ENCODE results near the gene KRTAP2-4.
"Not testable (repeated sequence)": the region's sequence is repeated elsewhere in the genome, so short reads cannot be mapped to it uniquely, and the experiment has no call there.

DNA sequence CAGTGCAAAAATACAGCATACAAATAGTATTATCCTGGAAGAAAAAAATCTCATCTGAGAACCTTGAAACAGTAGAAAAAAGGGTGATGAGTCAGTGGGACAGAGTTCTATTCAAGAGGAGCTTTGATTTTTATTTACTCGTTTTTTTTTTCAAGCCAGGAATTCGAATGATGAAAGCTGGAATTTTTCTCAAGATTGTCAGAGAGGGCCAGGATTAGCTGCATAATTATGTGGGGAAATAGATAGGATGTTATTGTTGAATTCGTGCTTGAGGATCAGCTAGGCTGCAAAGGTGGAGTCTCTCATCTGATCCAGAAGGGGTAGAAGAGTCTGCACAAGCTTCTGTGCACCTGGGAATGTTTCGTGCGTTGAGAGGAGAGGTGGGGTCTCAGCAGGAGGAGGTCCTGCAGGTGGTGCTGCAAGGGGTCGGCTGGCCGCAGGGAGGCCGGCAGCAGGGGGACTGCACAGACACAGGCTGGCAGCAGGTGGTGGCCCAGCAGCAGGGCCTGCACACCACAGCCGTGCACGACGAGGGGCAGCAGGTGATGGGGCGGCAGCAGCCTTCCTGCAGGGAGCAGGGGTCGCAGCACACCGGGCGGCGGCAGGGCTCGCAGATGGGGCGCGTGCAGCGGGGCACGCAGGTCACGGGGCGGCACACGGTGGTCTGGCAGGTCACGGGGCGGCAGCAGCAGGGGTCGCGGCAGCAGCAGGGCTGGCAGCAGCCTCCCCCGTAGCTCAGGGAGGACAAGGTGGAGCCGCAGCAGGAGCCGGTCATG is 6.2 kb downstream of the KRTAP2-4 start:
- TF ChIP-seq, protein P1, sequence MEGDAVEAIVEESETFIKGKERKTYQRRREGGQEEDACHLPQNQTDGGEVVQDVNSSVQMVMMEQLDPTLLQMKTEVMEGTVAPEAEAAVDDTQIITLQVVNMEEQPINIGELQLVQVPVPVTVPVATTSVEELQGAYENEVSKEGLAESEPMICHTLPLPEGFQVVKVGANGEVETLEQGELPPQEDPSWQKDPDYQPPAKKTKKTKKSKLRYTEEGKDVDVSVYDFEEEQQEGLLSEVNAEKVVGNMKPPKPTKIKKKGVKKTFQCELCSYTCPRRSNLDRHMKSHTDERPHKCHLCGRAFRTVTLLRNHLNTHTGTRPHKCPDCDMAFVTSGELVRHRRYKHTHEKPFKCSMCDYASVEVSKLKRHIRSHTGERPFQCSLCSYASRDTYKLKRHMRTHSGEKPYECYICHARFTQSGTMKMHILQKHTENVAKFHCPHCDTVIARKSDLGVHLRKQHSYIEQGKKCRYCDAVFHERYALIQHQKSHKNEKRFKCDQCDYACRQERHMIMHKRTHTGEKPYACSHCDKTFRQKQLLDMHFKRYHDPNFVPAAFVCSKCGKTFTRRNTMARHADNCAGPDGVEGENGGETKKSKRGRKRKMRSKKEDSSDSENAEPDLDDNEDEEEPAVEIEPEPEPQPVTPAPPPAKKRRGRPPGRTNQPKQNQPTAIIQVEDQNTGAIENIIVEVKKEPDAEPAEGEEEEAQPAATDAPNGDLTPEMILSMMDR (IDR thresholded peaks at IDR 0.05 in 2 of 3, conservative IDR thresholded peaks at IDR 0.05 in 1 of 3; ENCODE audit: borderline replicate concordance in 1 of 3, insufficient read depth in 1 of 3, low read depth in 2 of 3, low read length in 2 of 3), result not testable (repeated sequence)
- TF ChIP-seq EZH2 (IDR thresholded peaks at IDR 0.05); ZFX (IDR thresholded peaks at IDR 0.05); EGR1 (IDR thresholded peaks at IDR 0.05; ENCODE audit: low read depth): not testable (repeated sequence)
- TF ChIP-seq, protein P2, sequence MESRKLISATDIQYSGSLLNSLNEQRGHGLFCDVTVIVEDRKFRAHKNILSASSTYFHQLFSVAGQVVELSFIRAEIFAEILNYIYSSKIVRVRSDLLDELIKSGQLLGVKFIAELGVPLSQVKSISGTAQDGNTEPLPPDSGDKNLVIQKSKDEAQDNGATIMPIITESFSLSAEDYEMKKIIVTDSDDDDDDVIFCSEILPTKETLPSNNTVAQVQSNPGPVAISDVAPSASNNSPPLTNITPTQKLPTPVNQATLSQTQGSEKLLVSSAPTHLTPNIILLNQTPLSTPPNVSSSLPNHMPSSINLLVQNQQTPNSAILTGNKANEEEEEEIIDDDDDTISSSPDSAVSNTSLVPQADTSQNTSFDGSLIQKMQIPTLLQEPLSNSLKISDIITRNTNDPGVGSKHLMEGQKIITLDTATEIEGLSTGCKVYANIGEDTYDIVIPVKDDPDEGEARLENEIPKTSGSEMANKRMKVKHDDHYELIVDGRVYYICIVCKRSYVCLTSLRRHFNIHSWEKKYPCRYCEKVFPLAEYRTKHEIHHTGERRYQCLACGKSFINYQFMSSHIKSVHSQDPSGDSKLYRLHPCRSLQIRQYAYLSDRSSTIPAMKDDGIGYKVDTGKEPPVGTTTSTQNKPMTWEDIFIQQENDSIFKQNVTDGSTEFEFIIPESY (IDR thresholded peaks at IDR 0.05; ENCODE audit: extremely low read depth, insufficient replicate concordance, low read length), result not testable (repeated sequence)
